Muscle layer of colon (tissue), 2 donors: Measurements from ENCODE around the gene RMDN2.

Experiments used
- H3K27ac ChIP-seq: one replicate; pipeline ENCODE4 v1.7.0; 2013; ENCODE audit warnings: low read depth, mild to moderate bottlenecking, low read length, moderate library complexity
- H3K27me3 ChIP-seq, 2 donors: one replicate each; pipeline ENCODE4 v1.7.0; 2013; ENCODE audit warnings: low read length in 2 of 2, mild to moderate bottlenecking in 2 of 2; ENCODE audit not compliant: insufficient read depth in 2 of 2, control insufficient read depth in 1 of 2
- H3K36me3 ChIP-seq: one replicate; pipeline ENCODE4 v1.7.0; 2013; ENCODE audit warnings: mild to moderate bottlenecking, low read length; ENCODE audit not compliant: insufficient read depth
- H3K4me1 ChIP-seq: one replicate; pipeline ENCODE4 v1.7.0; 2013; ENCODE audit warnings: mild to moderate bottlenecking, low read length; ENCODE audit not compliant: insufficient read depth
- H3K4me3 ChIP-seq, 2 donors: one replicate each; pipeline ENCODE4 v1.7.0; 2013; ENCODE audit warnings: low read length in 2 of 2, low read depth in 1 of 2, mild to moderate bottlenecking in 1 of 2, moderate library complexity in 1 of 2
- H3K9ac ChIP-seq: one replicate; pipeline ENCODE4 v1.7.0; 2013; ENCODE audit warnings: low read length
- H3K9me3 ChIP-seq: one replicate; pipeline ENCODE4 v1.7.0; 2013; ENCODE audit warnings: mild to moderate bottlenecking, low read length
- donor health status: abdominal sarcoma.
- donor health status: Adenocarcinoma of cecum.

Gene RMDN2

DNA sequence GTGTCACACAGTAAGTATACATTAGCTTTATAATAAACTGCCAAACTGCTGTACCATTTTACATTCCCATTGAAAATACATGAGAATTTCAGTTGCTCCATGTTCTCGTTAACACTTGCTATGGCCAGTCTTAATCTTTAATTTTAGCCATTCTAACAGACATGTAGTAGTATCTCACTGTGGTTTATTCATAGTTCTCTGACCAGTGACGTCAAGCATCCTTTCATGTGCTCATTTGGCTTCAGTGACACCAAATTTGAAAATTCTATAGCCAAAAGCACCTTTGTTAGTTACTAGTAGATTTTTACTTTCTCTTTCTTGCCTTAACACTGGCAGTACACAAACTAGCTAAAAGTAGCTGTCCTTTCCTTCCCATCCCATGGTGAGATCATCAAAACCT is 107.9 kb downstream of the RMDN2 start:
- no peak overlapping the region for H3K4me3 ChIP-seq
- no peaks in the 10 kb centered on the region for H3K27me3 ChIP-seq
- no peaks in the 10 kb centered on the region for H3K36me3 ChIP-seq
- H3K4me1 ChIP-seq, result peaks cover 4% of the 10 kb centered on the region
- H3K9ac ChIP-seq, result no peak overlapping the region
- no peak overlapping the region for H3K27ac ChIP-seq
- H3K9me3 ChIP-seq, result no peaks in the 10 kb centered on the region

DNA sequence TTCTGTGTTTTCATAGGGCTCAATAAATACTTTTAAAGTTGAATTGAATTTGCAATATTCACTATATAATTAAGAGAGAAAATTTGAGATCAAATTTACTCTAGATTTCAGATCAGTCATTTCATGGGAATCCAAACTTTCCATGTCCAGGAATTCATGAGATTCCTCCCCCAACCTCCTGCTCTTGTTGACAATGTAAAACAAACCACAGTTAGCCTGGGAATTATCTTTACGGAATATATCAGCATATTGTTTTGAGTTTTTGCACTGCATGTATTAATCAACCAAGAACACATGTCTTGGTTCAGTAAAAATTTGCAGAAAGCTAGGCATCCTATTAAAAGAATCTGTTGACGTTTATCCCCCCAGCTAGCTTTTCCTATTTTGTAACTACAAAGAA is 108.6 kb downstream of the RMDN2 start:
- no peak overlapping the region for H3K27ac ChIP-seq
- H3K27me3 ChIP-seq, result no peaks in the 10 kb centered on the region
- H3K9ac ChIP-seq, result no peak overlapping the region
- no peaks in the 10 kb centered on the region for H3K36me3 ChIP-seq
- peaks cover 4% of the 10 kb centered on the region for H3K4me1 ChIP-seq
- H3K4me3 ChIP-seq, result no peak overlapping the region
- no peaks in the 10 kb centered on the region for H3K9me3 ChIP-seq

DNA sequence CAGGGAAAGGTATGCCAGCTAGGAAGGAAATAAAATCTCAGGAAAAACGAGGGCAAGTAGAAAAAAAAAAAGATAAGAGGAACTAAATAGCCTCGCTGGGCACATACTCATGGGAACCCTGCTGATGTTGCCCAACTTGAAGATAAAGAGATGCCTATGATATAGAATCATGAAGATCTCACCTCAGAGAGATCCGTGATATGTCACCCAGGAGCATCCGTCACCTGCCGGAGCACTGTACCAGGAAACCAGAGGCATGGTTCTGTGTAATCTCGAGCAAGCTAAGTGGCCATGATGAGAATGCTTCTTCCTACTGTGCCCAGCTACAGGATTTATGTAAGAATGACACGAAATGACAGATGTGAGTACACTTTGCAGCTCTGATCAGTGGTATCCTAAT is 110.9 kb downstream of the RMDN2 start:
- H3K27ac ChIP-seq, result no peak overlapping the region
- H3K9me3 ChIP-seq, result no peaks in the 10 kb centered on the region
- no peaks in the 10 kb centered on the region for H3K27me3 ChIP-seq

DNA sequence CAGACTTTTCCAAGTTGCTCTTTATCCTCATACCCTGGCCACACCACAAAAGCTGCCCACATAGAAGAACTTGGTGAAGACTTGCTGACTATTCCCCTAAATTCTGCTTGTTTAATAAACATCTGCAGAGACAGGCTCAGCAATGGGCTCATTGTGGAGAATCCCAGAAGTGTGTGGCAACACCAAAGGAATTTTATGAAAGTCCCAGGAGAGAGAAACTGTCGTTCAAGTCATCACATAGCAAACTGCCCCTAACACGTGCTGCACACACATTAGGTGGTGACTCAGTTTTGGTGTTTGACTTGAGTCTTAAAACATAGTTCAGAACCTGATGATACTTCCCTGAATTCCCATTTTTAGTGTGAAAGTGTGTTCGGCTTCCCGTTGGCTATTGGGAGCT is 112.2 kb downstream of the RMDN2 start:
- Histone ChIP-seq H3K4me1 (peaks cover 4% of the 10 kb centered on the region), H3K9ac (peak overlapping the region; percentile 29), H3K27ac (no peak overlapping the region), H3K4me3 (peak overlapping the region in 1 of 2 donors; percentile 51), H3K36me3 (no peaks in the 10 kb centered on the region), H3K27me3 (no peaks in the 10 kb centered on the region), H3K9me3 (no peaks in the 10 kb centered on the region)

More for the DNA sequence above, 110.9 kb downstream of the RMDN2 start:
- Histone ChIP-seq H3K9ac (no peak overlapping the region), H3K4me1 (peaks cover 4% of the 10 kb centered on the region), H3K4me3 (no peak overlapping the region), H3K36me3 (no peaks in the 10 kb centered on the region)

DNA sequence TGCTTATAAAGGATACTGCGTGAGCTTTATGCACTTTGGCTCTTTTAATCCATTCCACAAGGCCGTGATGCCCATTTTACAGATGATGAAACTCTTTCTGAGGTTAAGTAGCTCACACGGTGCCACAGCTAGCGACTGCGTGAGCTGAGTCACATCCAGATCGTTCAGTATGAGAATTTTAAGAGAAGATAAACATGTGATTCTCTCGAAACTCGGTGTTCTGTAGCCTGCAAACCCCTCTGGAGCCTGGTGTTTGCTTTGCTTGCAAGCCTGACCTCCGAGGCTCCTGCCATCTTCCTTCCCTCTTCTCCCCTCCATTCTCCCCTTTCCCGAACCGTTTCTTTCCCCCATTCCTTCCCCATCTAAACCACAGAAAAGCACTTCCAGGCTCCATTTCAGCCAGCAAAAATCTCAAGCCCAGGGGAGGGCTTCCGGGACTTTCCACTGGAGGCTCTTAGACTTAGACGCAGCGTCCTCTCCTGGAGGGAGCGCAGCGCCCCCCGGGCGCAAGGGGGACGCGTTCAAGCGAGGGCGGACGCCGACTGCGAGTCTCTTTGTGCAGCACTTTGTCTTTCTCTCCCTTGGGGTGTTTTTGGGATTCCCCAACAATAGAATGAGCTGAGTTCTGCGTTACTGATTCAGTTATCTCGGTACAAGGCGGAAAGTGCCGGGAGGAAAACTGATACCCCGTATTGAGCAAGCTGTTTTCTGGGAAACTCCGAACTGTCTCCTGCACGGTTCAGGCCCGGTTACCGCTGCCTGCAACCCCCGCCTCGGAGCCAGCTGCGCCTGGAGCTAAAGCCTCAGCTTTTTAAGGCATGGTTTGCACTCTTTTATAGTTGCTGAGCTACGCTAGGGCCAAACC is 112.9 kb downstream of the RMDN2 start:
- no peaks in the 10 kb centered on the region for H3K36me3 ChIP-seq
- H3K27me3 ChIP-seq, result no peaks in the 10 kb centered on the region
- peaks cover 4% of the 10 kb centered on the region for H3K4me1 ChIP-seq
- H3K4me3 ChIP-seq, result peak overlapping the region; percentile 38 to 51
- H3K9me3 ChIP-seq, result peaks cover 4% of the 10 kb centered on the region
- peak overlapping the region; percentile 1 for H3K27ac ChIP-seq
- H3K9ac ChIP-seq, result peak overlapping the region; percentile 29

DNA sequence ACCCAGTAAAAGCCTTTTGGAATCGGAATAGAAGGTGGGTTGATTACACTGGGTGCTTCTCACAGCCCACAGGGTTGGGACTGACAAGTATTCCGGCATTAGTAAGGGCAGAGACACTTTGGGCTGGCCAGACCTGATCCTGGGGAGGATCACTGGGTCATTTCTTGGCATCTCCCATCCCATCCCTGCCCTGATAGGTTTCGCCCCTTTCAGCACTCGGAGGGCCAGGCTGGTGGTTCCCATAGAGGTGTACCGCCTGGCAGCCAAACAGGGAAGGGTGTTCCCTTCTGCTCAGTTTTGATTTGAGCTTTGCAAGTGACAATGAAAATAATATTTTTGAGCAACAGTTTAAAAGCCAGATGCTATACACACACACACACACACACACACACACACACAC is 113.6 kb downstream of the RMDN2 start:
- peak overlapping the region; percentile 29 for H3K9ac ChIP-seq
- no peaks in the 10 kb centered on the region for H3K27me3 ChIP-seq
- peaks cover 6% of the 10 kb centered on the region for H3K9me3 ChIP-seq
- H3K4me3 ChIP-seq, result peak overlapping the region in 1 of 2 donors; percentile 51
- no peak overlapping the region for H3K27ac ChIP-seq
- no peaks in the 10 kb centered on the region for H3K36me3 ChIP-seq
- peaks cover 4% of the 10 kb centered on the region for H3K4me1 ChIP-seq

DNA sequence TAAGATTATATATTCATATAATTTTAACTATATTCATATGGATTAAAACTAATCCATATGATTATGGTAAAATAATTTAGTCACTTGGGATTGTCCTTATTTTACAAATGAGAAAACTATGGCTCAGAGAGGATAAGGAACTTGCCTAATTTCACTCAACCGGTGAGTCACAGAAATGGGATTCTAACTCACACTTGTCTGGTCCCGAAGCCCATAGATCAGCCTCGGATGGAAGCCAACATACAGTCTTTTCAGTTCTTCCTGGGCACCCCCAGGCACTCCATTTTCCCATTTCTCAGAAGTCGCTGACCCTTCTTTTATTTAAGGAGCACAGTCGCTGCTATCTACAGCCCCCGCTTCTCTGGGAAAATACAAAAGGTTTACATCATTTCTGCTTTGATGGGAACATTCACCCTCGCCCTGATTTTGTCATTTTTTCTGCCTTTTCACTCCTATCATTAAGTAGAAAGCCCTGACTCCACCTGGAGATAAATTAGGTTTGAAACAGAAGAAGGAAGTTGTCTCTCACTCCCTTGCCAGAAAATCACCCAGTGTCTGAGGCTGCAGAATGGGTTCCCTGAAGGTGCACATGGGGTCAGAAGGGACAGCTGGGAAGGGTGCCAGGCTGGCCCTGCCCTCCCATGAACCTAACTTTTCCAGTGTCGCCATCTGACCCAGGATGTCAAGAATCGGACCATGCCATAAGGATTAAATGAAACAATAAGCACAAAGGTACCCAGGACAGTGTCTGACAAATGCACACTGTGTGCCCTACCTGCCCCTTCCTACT is 114.2 kb downstream of the RMDN2 start:
- Histone ChIP-seq H3K4me3 (no peak overlapping the region), H3K4me1 (peaks cover 4% of the 10 kb centered on the region), H3K27ac (no peak overlapping the region), H3K36me3 (no peaks in the 10 kb centered on the region), H3K9ac (no peak overlapping the region), H3K27me3 (no peaks in the 10 kb centered on the region), H3K9me3 (peaks cover 6% of the 10 kb centered on the region)

DNA sequence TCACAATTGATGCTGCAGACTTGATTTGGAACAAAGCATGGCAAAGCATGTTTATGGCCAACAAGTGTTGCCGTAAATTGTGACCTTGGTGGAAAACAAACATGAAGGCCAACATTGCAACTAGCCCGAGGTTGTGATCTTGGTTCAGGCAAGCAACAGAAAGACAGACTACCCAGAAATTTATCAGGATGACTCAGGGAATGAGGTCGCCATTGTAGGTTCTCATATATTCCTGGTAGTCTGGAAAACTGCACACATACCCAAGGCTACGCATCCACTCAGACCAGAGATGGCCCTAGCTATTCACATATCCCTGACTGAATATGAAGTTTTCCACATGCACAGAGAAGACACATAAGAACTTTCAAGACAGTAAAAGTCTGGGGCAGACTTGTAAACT is 120.7 kb downstream of the RMDN2 start:
- Histone ChIP-seq H3K4me1 (no peaks in the 10 kb centered on the region), H3K27me3 (no peaks in the 10 kb centered on the region), H3K9me3 (peaks cover 6% of the 10 kb centered on the region), H3K36me3 (no peaks in the 10 kb centered on the region), H3K4me3 (no peak overlapping the region), H3K27ac (no peak overlapping the region), H3K9ac (no peak overlapping the region)

DNA sequence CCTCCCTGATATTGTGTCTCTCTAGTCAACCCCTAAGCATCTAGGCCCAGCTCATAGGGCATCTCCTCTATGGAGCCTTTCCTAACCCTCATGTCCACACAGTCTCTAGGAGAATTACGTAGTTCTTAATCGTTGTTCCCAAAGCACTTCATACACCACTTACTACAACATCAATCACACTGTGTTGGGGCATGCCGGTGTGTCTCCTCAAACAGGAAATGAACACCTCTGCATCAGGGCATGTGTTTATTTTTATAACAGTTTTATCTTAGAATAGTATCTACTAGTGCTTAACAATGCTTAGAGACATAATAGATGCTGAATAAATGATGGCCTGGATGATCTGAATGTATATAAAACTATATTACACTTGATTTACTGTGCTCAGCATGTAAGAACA is 131.1 kb downstream of the RMDN2 start:
- no peaks in the 10 kb centered on the region for H3K4me1 ChIP-seq
- H3K9me3 ChIP-seq, result no peaks in the 10 kb centered on the region
- no peak overlapping the region for H3K4me3 ChIP-seq
- no peak overlapping the region for H3K9ac ChIP-seq
- H3K27me3 ChIP-seq, result no peaks in the 10 kb centered on the region
- H3K27ac ChIP-seq, result no peak overlapping the region
- H3K36me3 ChIP-seq, result no peaks in the 10 kb centered on the region

DNA sequence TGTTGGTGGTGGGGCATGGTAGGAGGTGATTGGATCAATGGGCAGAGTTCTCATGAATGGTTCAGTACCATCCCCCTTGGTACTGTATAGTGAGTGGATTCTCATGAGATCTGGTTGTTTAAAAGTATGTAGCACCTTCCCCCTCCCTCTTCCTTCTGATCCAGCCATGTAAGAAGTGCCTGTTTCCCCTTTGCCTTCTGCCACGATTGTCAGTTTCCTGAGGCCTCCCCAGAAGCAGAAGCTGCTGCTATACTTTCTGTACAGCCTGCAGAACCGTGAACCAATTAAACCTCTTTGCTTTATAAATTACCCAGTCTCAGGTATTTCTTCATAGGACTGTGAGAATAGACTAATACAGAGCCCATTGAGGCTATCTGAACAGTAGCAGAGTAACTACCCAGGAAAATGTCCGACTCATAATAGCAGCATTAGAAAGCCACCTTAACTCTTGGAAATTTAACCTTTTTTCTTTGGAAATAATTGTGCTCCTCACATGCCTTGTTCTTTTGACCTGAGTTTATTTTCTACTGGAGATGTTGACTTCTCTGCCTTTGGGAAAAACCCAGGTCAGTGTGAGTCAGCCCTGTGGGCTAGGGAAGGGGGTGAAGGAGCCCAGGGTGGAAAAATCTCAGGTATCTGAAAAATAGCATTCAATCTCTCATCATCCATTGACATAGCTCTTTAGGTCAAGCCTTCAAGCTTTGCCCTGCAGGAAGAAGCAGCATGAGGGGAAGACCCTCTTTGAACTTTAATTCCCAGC is 132.7 kb downstream of the RMDN2 start:
- H3K36me3 ChIP-seq, result no peaks in the 10 kb centered on the region
- no peaks in the 10 kb centered on the region for H3K27me3 ChIP-seq
- no peaks in the 10 kb centered on the region for H3K9me3 ChIP-seq
- no peak overlapping the region for H3K4me3 ChIP-seq
- H3K27ac ChIP-seq, result no peak overlapping the region
- H3K4me1 ChIP-seq, result no peaks in the 10 kb centered on the region
- no peak overlapping the region for H3K9ac ChIP-seq
